NCI-H446 treated with DMSO at 0.1 percent for 48 hours (cell line): ENCODE measurements around the gene ZNF341.

Experiments used
- DNase-seq: peaks from one replicate; lab custom pipeline; 2025; lab: John Stamatoyannopoulos, UW

ZNF341 gene

GRCh38 chr20:33825340-33826269 lies 93.8 kb downstream of the ZNF341 start:
- DNase-seq = no peak

- DNase-seq = no peak
Measured at GRCh38 chr20:33826270-33826897, 94.6 kb downstream of the ZNF341 start.

GRCh38 chr20:33827109-33827508 lies 95.3 kb downstream of the ZNF341 start:
- DNase-seq = no peak

GRCh38 chr20:33827634-33828325 lies 96.0 kb downstream of the ZNF341 start:
- no peak for DNase-seq

- no peak for DNase-seq
Measured at GRCh38 chr20:33828326-33828844, 96.6 kb downstream of the ZNF341 start.

- DNase-seq = no peak
Measured at GRCh38 chr20:33828967-33829560, 97.3 kb downstream of the ZNF341 start.

- DNase-seq = no peak
Measured at GRCh38 chr20:33829636-33830035, 97.8 kb downstream of the ZNF341 start.

GRCh38 chr20:33830371-33830770 lies 98.6 kb downstream of the ZNF341 start:
- DNase-seq = no peak

- DNase-seq = peak; percentile 66
Measured at GRCh38 chr20:33832103-33832804, 100.5 kb downstream of the ZNF341 start.

- DNase-seq = no peak
Measured at GRCh38 chr20:33833333-33833732, 101.5 kb downstream of the ZNF341 start.

GRCh38 chr20:33835615-33836172 lies 103.9 kb downstream of the ZNF341 start:
- no peak for DNase-seq

GRCh38 chr20:33836277-33836676 lies 104.5 kb downstream of the ZNF341 start:
- DNase-seq = no peak

GRCh38 chr20:33837096-33837830 lies 105.5 kb downstream of the ZNF341 start:
- no peak for DNase-seq

GRCh38 chr20:33838035-33838864 lies 106.5 kb downstream of the ZNF341 start:
- no peak for DNase-seq

GRCh38 chr20:33839591-33839990 lies 107.8 kb downstream of the ZNF341 start:
- DNase-seq = no peak

- DNase-seq = no peak
Measured at GRCh38 chr20:33840160-33840559, 108.4 kb downstream of the ZNF341 start.

GRCh38 chr20:33840759-33841435 lies 109.1 kb downstream of the ZNF341 start:
- no peak for DNase-seq

GRCh38 chr20:33841436-33841799 lies 109.6 kb downstream of the ZNF341 start:
- no peak for DNase-seq
